Measurements from ENCODE around the gene UNC119.

DNA sequence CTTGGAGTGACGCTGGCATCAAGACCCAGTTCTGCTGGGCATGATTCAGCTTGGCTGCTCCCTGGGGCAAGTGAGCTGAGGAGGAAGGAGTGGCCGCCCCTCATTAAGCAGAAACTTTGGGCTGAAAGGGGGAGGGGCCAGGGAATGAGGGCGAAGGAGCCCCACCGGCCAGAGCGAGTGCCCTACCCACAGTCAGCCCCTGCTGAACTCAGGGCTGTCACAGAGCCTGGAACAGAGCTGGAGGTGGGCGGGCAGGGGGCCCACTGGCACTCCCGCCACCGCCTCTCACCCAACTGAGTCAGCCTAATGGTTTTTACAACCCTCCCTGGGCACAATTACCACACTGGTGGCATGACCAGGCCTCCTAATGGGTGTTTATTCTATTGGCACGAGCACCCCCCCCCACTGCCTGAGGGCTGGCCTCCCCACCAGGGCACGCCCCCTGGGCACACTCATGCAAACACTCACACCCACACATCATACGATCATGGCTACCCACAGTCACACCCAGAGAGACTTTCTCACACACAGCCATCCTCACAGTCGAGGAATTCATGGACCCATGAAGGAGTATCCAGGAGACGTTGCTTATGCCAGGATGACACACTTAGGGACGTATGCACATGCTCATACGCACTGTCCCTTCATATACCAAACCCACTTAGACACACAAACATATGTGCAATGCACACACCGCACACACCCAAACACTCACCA, 19.2 kb downstream of the UNC119 start:
- TF ChIP-seq CTCF (IDR thresholded peaks at IDR 0.05) (no peak), ZFX (IDR thresholded peaks at IDR 0.05; ENCODE audit: borderline replicate concordance) (no peak)
